GM12878 (cell line): ENCODE results near the gene STK32A. TPM values are rescaled to one million over a fixed set of nuclear protein-coding genes. Genes with fewer than 3 reads are reported as not detected.

Experiments
- ATAC-seq: fragments of 200-7000 bp; cut with Tn5 transposase; 3 replicates; pipeline ENCODE4 v1.9.1; 2020; ENCODE audit warnings: mild to moderate bottlenecking, moderate library complexity
- BruUV-seq: library from RNA; stranded (reverse); fragments of 400-500 nt; replicated peaks from 2 replicates; lab custom pipeline; 2021; lab: Mats Ljungman, UMichigan
- CTCF ChIA-PET: fragments of 300-600 bp; sonication (Branson Sonifier 250); formaldehyde crosslinking; extraction: SDS; loops from one replicate; lab custom pipeline; 2021; ENCODE audit warnings: inconsistent platforms; lab: Yijun Ruan, JAX
- POLR2A ChIA-PET: fragments of 350-600 bp; formaldehyde crosslinking; extraction: SDS; loops from one replicate; lab custom pipeline; 2021; ENCODE audit warnings: inconsistent platforms; lab: Charles Lee
- RAD21 ChIA-PET: fragments of 300-600 bp; sonication (Branson Sonifier 250); formaldehyde crosslinking; loops from one replicate; lab custom pipeline; 2023; ENCODE audit warnings: antibody characterized with exemption; ENCODE audit not compliant: unreplicated experiment; lab: Charles Lee
- SMC1A ChIA-PET: fragments of 300-600 bp; sonication (Branson Sonifier 250); formaldehyde crosslinking; loops from one replicate; lab custom pipeline; 2023; ENCODE audit not compliant: unreplicated experiment, uncharacterized antibody; lab: Charles Lee
- DNase-seq: peaks from one replicate; pipeline ENCODE4 v3.0.0-alpha.2; 2011; ENCODE audit warnings: low read depth, low spot score
- FAIRE-seq: peaks from 3 replicates; lab custom pipeline; 2011; peaks lifted over from hg19 to GRCh38; lab: Jason Lieb, UNC
- H2AFZ ChIP-seq: 2 replicates; pipeline ENCODE4 v1.6.0; 2011; ENCODE audit warnings: low read depth, low read length, control low read depth; ENCODE audit not compliant: control insufficient read depth
- H3K27ac ChIP-seq: 2 replicates; pipeline ENCODE4 v1.5.1; 2011; ENCODE audit warnings: control low read depth; ENCODE audit not compliant: control insufficient read depth, insufficient read depth
- H3K27me3 ChIP-seq, 2 experiments: replicated peaks in 1 of 2; 2 replicates each; pipeline versions ENCODE4 v1.6.0 to v1.6.1; 2011; ENCODE audit warnings: low read length in 1 of 2; ENCODE audit not compliant: control insufficient read depth in 2 of 2, insufficient read depth in 2 of 2
- H3K36me3 ChIP-seq, 2 experiments: 2 replicates each; pipeline ENCODE4 v1.5.1; 2011; ENCODE audit warnings: low read length in 1 of 2; ENCODE audit not compliant: control insufficient read depth in 2 of 2, insufficient read depth in 2 of 2
- H3K4me1 ChIP-seq: 2 replicates; pipeline ENCODE4 v1.6.1; 2011; ENCODE audit warnings: mild to moderate bottlenecking, low read length, moderate library complexity, mixed read lengths; ENCODE audit not compliant: control insufficient read depth, insufficient read depth
- H3K4me2 ChIP-seq: 2 replicates; pipeline ENCODE4 v1.6.0; 2011; ENCODE audit warnings: control low read depth; ENCODE audit not compliant: control insufficient read depth, insufficient read depth
- H3K4me3 ChIP-seq: fragments of 200-600 bp; sonication (generic); 2 replicates; pipeline ENCODE4 v1.5.1; 2016
- H3K79me2 ChIP-seq: 2 replicates; pipeline ENCODE4 v1.6.0; 2011; ENCODE audit warnings: low read length; ENCODE audit not compliant: control insufficient read depth, insufficient read depth
- H3K9ac ChIP-seq: 2 replicates; pipeline ENCODE4 v1.8.0; 2011; ENCODE audit warnings: low read length, control low read depth, mixed read lengths; ENCODE audit not compliant: control insufficient read depth, insufficient read depth
- H3K9me3 ChIP-seq: replicated peaks from 3 replicates; pipeline ENCODE4 v1.5.1; 2011; ENCODE audit warnings: mild to moderate bottlenecking, low read length; ENCODE audit not compliant: control insufficient read depth, insufficient read depth
- H4K20me1 ChIP-seq: 2 replicates; pipeline ENCODE4 v1.6.0; 2011; ENCODE audit not compliant: control insufficient read depth, insufficient read depth
- DPF2 ChIP-seq: fragments of 450-650 bp; IDR thresholded peaks from 2 replicates; pipeline ENCODE4 v1.6.1; 2017; ENCODE audit warnings: mild to moderate bottlenecking
- E4F1 ChIP-seq: fragments of 450-650 bp; IDR thresholded peaks from 2 replicates; pipeline ENCODE4 v1.6.1; 2018; ENCODE audit warnings: borderline replicate concordance, mild to moderate bottlenecking; ENCODE audit not compliant: partially characterized antibody
- NRF1 ChIP-seq: conservative IDR thresholded peaks from 2 replicates; pipeline ENCODE4 v1.6.1; 2011; ENCODE audit warnings: mild to moderate bottlenecking, low read depth, low read length, improper control_type of control experiment
- PAX5 ChIP-seq: IDR thresholded peaks from 2 replicates; pipeline ENCODE4 v1.6.1; 2011; ENCODE audit warnings: low read depth, low read length, borderline replicate concordance
- POLR2A ChIP-seq: IDR thresholded peaks from 2 replicates; pipeline ENCODE4 v1.6.1; 2011; ENCODE audit warnings: low read depth, mild to moderate bottlenecking, low read length
- ZNF274 ChIP-seq: IDR thresholded peaks from one replicate; pipeline ENCODE4 v1.8.0; 2011; ENCODE audit not compliant: insufficient read length, insufficient read depth
- ZNF687 ChIP-seq: fragments of 450-650 bp; IDR thresholded peaks from 2 replicates; pipeline ENCODE4 v1.6.1; 2017; ENCODE audit warnings: mild to moderate bottlenecking, moderate library complexity
- WGBS: methylation state at CpG from one replicate; pipeline ENCODE4 v1.1.6; 2016; ENCODE audit warnings: low lambda C conversion rate; ENCODE audit not compliant: insufficient replicate concordance, insufficient coverage; ENCODE audit errors: missing lambda C conversion rate; 5-methylcytosine and 5-hydroxymethylcytosine counted together
- in situ Hi-C: fragments of 300-500 bp; cut with MboI; formaldehyde crosslinking; loops from 9 replicates; pipeline ENCODE4 v1.14.3; 2018; ENCODE audit warnings: mixed read lengths
- intact Hi-C: fragments of 100-400 bp; cut with micrococcal nuclease; formaldehyde crosslinking; loops from one replicate; pipeline ENCODE4 v1.14.2; 2022; ENCODE audit not compliant: unreplicated experiment
- polyA plus RNA-seq, 11 experiments: library from polyadenylated mRNA; depleted of rRNA in 4 of 11; unstranded in 6 of 11; stranded (reverse) in 5 of 11; fragments of >200 nt; fragmentation: Nextera tagmentation in 4 of 11; fragmentation: Illumina TruSeq in 1 of 11; extraction: Ambion mirVana in 4 of 11; extraction: Trizol in 1 of 11; gene quantifications; 1 replicate in 1 of 11; 2 replicates in 10 of 11; pipeline versions ENCODE4 v1.2.1 to v1.2.3, GENCODE V29; 2011 to 2016; ENCODE audit warnings: inconsistent platforms in 2 of 11, missing spikeins in 2 of 11, low read depth in 1 of 11
- total RNA-seq, 4 experiments: library from RNA; depleted of rRNA in 3 of 4; stranded (reverse); fragments of >200 nt in 3 of 4; fragmentation: Illumina TruSeq in 1 of 4; extraction: Trizol in 1 of 4; gene quantifications; 2 replicates each; pipeline versions ENCODE4 v1.2.1 to v1.2.3, GENCODE V29; 2013 to 2021

STK32A gene
- total and polyA plus RNA-seq, 10 of the 15 experiments (the other 5 are each of a cell fraction or from before 2014, with no cell fraction given) = under 0.01 to 0.10 TPM; not detected in 8

DNA sequence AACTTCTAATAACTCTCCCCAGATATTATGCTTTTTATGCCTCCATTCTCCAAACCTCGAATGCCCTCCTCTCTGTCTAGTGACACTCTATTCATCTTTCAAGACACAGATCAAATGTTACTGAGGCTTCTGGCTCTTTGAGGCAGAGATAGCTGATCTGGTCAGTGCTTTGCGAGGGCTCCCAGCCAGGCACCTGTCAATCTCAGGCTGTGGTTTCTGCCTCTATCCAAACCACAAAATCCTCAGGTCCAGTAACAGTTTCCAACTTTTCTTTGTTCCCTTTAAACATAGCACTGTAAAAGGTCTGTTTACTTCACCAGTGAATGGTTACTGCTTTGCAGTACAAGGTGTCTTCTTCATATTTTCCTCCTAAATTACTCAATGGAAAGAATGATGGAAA is 11.5 kb upstream of the STK32A start:
- Histone ChIP-seq H3K4me3 (no peak overlapping the region), H3K9ac (no peak overlapping the region), H3K9me3 (no peaks in the 10 kb centered on the region), H4K20me1 (no peaks in the 10 kb centered on the region), H3K79me2 (no peaks in the 10 kb centered on the region), H3K4me2 (no peak overlapping the region), H3K27ac (no peak overlapping the region), H2AFZ (no peak overlapping the region), H3K27me3 (no peaks in the 10 kb centered on the region), H3K4me1 (no peaks in the 10 kb centered on the region), H3K36me3 (no peaks in the 10 kb centered on the region)
- BruUV-seq = no TSS peak
- DNase-seq = no peak
- WGBS = 0% methylated on average over 2 of the region's 2 CpGs
- ATAC-seq = no peak
- intact Hi-C loops = loop anchor here (5.0 kb wide), 3 partner anchors 169 to 354 kb away; no protein-coding TSS in a partner anchor
- in situ Hi-C loops = no loop called here
- TF ChIP-seq DPF2 (no peak), E4F1 (no peak), POLR2A (no peak), ZNF687 (no peak), PAX5 (no peak), NRF1 (no peak), ZNF274 (no peak)
- ChIA-PET RAD21 (interaction anchor here (1.4 to 2.1 kb wide), 3 partner anchors 87 to 148 kb away, joined by 3 to 33 read pairs (median 5); no protein-coding TSS in a partner anchor), SMC1A (interaction anchor here (1.7 to 3.4 kb wide), 2 partner anchors 146 to 168 kb away, joined by 8 to 27 read pairs; no protein-coding TSS in a partner anchor), CTCF (interaction anchor here (0.6 to 3.8 kb wide), 3 partner anchors 146 to 689 kb away, joined by 3 to 61 read pairs (median 12); no protein-coding TSS in a partner anchor), POLR2A (no interaction called here)
- FAIRE-seq = no peak
